SK-N-SH (cell line): Measurements from ENCODE around the gene NDUFA9. TPM values are rescaled to one million over a fixed set of nuclear protein-coding genes. Genes with fewer than 3 reads are reported as not detected.

Experiments
- CTCF ChIA-PET: fragments of 300-600, 350-600 bp; formaldehyde crosslinking; extraction: SDS; loops from one replicate; lab custom pipeline; 2021; lab: Yijun Ruan, JAX
- POLR2A ChIA-PET: fragments of 350-600 bp; sonication (Branson Sonifier 250); formaldehyde crosslinking; extraction: SDS; loops from one replicate; lab custom pipeline; 2020; ENCODE audit warnings: antibody characterized with exemption, inconsistent platforms; lab: Yijun Ruan, JAX
- DNase-seq: peaks from one replicate; pipeline ENCODE4 v3.0.0; 2012
- H2AFZ ChIP-seq: fragments of 200-600 bp; sonication (generic); 2 replicates; pipeline ENCODE4 v1.8.1; 2016; ENCODE audit warnings: antibody characterized with exemption, mild to moderate bottlenecking, low read depth
- H3F3A ChIP-seq: fragments of 200-600 bp; sonication (generic); replicated peaks from 2 replicates; pipeline ENCODE3; 2016; ENCODE audit warnings: antibody characterized with exemption, mild to moderate bottlenecking; ENCODE audit not compliant: insufficient read depth
- H3K27ac ChIP-seq, 2 experiments: fragments of 200-500 bp in 1 of 2; fragments of 200-600 bp in 1 of 2; sonication (Bioruptor generic) in 1 of 2; sonication (generic), shearing (Covaris generic) in 1 of 2; 2 replicates each; pipeline versions ENCODE4 v1.5.1 to v1.6.1; 2014 to 2016; ENCODE audit warnings: low read depth in 2 of 2, inconsistent platforms in 1 of 2, low read length in 1 of 2, mild to moderate bottlenecking in 1 of 2, mixed read lengths in 1 of 2
- H3K27me3 ChIP-seq: fragments of 200-600 bp; sonication (generic), shearing (Covaris generic); 2 replicates; pipeline ENCODE4 v1.6.1; 2016; ENCODE audit warnings: mixed run types; ENCODE audit not compliant: insufficient read depth
- H3K36me3 ChIP-seq, 2 experiments: fragments of 200-500 bp in 1 of 2; fragments of 200-600 bp in 1 of 2; sonication (Bioruptor generic) in 1 of 2; sonication (generic) in 1 of 2; replicated peaks in 1 of 2; 2 replicates each; pipeline versions ENCODE3 to v1.5.1; 2014 to 2016; ENCODE audit warnings: low read length in 1 of 2, mild to moderate bottlenecking in 1 of 2; ENCODE audit not compliant: insufficient read depth in 2 of 2, control insufficient read depth in 1 of 2
- H3K4me1 ChIP-seq, 2 experiments: fragments of 200-500 bp in 1 of 2; fragments of 200-600 bp in 1 of 2; sonication (Bioruptor generic) in 1 of 2; sonication (generic), shearing (Covaris generic) in 1 of 2; 2 replicates each; pipeline versions ENCODE4 v1.5.1 to v1.6.1; 2014 to 2016; ENCODE audit warnings: low read depth in 1 of 2, low read length in 1 of 2, mixed run types in 1 of 2; ENCODE audit not compliant: insufficient read depth in 2 of 2, control insufficient read depth in 1 of 2
- H3K4me2 ChIP-seq: fragments of 200-600 bp; sonication (generic), shearing (Covaris generic); 2 replicates; pipeline ENCODE4 v1.6.1; 2017; ENCODE audit warnings: mixed run types
- H3K4me3 ChIP-seq, 2 experiments: fragments of 200-500 bp in 1 of 2; fragments of 200-600 bp in 1 of 2; sonication (Bioruptor generic) in 1 of 2; sonication (generic), shearing (Covaris generic) in 1 of 2; 2 replicates each; pipeline versions ENCODE4 v1.5.1 to v1.8.1; 2014 to 2016; ENCODE audit warnings: low read depth in 2 of 2, inconsistent platforms in 1 of 2, low read length in 1 of 2, mild to moderate bottlenecking in 1 of 2, mixed read lengths in 1 of 2, moderate library complexity in 1 of 2
- H3K79me2 ChIP-seq: fragments of 200-600 bp; sonication (generic); 2 replicates; pipeline ENCODE4 v1.8.1; 2017; ENCODE audit warnings: mild to moderate bottlenecking; ENCODE audit not compliant: insufficient read depth
- H3K9ac ChIP-seq: fragments of 200-600 bp; sonication (generic); 2 replicates; pipeline ENCODE4 v1.6.1; 2017; ENCODE audit warnings: mixed run types
- H3K9me2 ChIP-seq: fragments of 200-600 bp; sonication (generic); 2 replicates; pipeline ENCODE4 v1.6.1; 2017; ENCODE audit warnings: mixed run types
- H3K9me3 ChIP-seq: fragments of 200-600 bp; sonication (generic); 2 replicates; pipeline ENCODE4 v1.6.1; 2017; ENCODE audit warnings: mixed run types, mild to moderate bottlenecking, moderate library complexity
- H4K20me1 ChIP-seq: fragments of 200-600 bp; sonication (generic); 2 replicates; pipeline ENCODE4 v1.6.1; 2017; ENCODE audit warnings: mild to moderate bottlenecking, mixed run types; ENCODE audit not compliant: insufficient read depth
- ELF1 ChIP-seq: IDR thresholded peaks from 2 replicates; pipeline ENCODE4 v1.4.0; 2012
- FOSL2 ChIP-seq: IDR thresholded peaks from 2 replicates; pipeline ENCODE4 v1.4.0; 2012; ENCODE audit warnings: low read depth, mild to moderate bottlenecking, moderate library complexity, borderline replicate concordance
- GABPA ChIP-seq: IDR thresholded peaks from 2 replicates; pipeline ENCODE4 v1.4.0; 2012; ENCODE audit warnings: low read depth, mild to moderate bottlenecking
- PBX3 ChIP-seq: IDR thresholded peaks from 2 replicates; pipeline ENCODE4; 2012
- POLR2AphosphoS5 ChIP-seq: IDR thresholded peaks from 2 replicates; pipeline ENCODE4 v1.6.1; 2012; ENCODE audit warnings: low read depth, low read length
- REST ChIP-seq: IDR thresholded peaks from 2 replicates; pipeline ENCODE4 v1.6.1; 2012; ENCODE audit warnings: mild to moderate bottlenecking, low read depth, low read length, moderate library complexity
- SMC3 ChIP-seq: IDR thresholded peaks from 2 replicates; pipeline ENCODE4 v1.6.1; 2012; ENCODE audit warnings: low read depth, low read length, improper control_type of control experiment
- TEAD4 ChIP-seq: IDR thresholded peaks from 2 replicates; pipeline ENCODE4 v1.4.0; 2012; ENCODE audit warnings: mild to moderate bottlenecking, borderline replicate concordance; ENCODE audit not compliant: insufficient read depth
- USF1 ChIP-seq: IDR thresholded peaks from 2 replicates; pipeline ENCODE4 v1.4.0; 2012; ENCODE audit warnings: low read depth, borderline replicate concordance
- WGBS: methylation state at CpG from one replicate; pipeline ENCODE4 v1.1.6; 2017; ENCODE audit warnings: low lambda C conversion rate; 5-methylcytosine and 5-hydroxymethylcytosine counted together
- polyA plus RNA-seq, 3 experiments: library from polyadenylated mRNA; depleted of rRNA; stranded (reverse); fragments of >200 nt; gene quantifications; 2 replicates each; pipeline ENCODE4 v1.2.3, GENCODE V29; 2012

The NDUFA9 gene
- polyA plus RNA-seq, 1 of the 3 experiments (the other 2 are of a cell fraction), result 53.0 TPM

- TF ChIP-seq ELF1 (no peak), PBX3 (no peak), FOSL2 (no peak)
Observed at GRCh38 chr12:4610481-4610880, 38.4 kb upstream of the NDUFA9 start (continued).

- H3K9me3 ChIP-seq, result no peaks in the 10 kb centered on the region
- no peaks in the 10 kb centered on the region for H3F3A ChIP-seq
- CTCF ChIA-PET, result interaction anchor here (1.3 to 1.5 kb wide), 2 partner anchors 9 to 11 kb away, joined by 4 to 8 read pairs; no protein-coding TSS in a partner anchor
- WGBS, result 85% methylated on average over 9 of the region's 9 CpGs
- H3K4me2 ChIP-seq, result no peak overlapping the region
- H3K4me3 ChIP-seq, result no peak overlapping the region
- TF ChIP-seq PBX3, result no peak
- TF ChIP-seq USF1, result no peak
- TF ChIP-seq POLR2AphosphoS5, result no peak
- no peak for TF ChIP-seq GABPA
- no peak for TF ChIP-seq TEAD4
- no peak for TF ChIP-seq REST
- TF ChIP-seq FOSL2, result no peak
- no peak for TF ChIP-seq SMC3
- no peak for DNase-seq
- H3K79me2 ChIP-seq, result no peaks in the 10 kb centered on the region
- H3K36me3 ChIP-seq, result peaks cover 27 to 44% of the 10 kb centered on the region in 2 experiments
- no peaks in the 10 kb centered on the region for H3K27me3 ChIP-seq
- no peaks in the 10 kb centered on the region for H3K4me1 ChIP-seq
- H2AFZ ChIP-seq, result no peak overlapping the region
- POLR2A ChIA-PET, result no interaction called here
- H3K9ac ChIP-seq, result no peak overlapping the region
- H3K9me2 ChIP-seq, result no peaks in the 10 kb centered on the region
- no peaks in the 10 kb centered on the region for H4K20me1 ChIP-seq
- H3K27ac ChIP-seq, result no peak overlapping the region
Observed at GRCh38 chr12:4615667-4616066, 33.2 kb upstream of the NDUFA9 start.
